ENCODE results near the gene GRK5. TPM values are rescaled to one million over a fixed set of nuclear protein-coding genes. Genes with fewer than 3 reads are reported as not detected.

The GRK5 gene
- total RNA-seq, 6 experiments from 2014 or later, result 5.9 to 11.5 (median 7.9) TPM

- intact Hi-C loops (cut with DNase I), result no loop called here
- TF ChIP-seq CTCF (IDR thresholded peaks at IDR 0.05) (no peak), POLR2A (IDR thresholded peaks at IDR 0.05) (no peak)
Observed at GRCh38 chr10:119319161-119319919, 112.0 kb downstream of the GRK5 start.

GRCh38 chr10:119319920-119320258 lies 112.5 kb downstream of the GRK5 start:
- no peaks in the 10 kb centered on the region for H3K9me3 ChIP-seq
- 81% methylated on average over 3 of the region's 3 CpGs for WGBS (ENCODE audit: insufficient coverage, low coverage, low lambda C conversion rate, missing lambda C conversion rate)
- H3K27ac ChIP-seq, result no peak overlapping the region
- no peak overlapping the region for H3K4me3 ChIP-seq
- intact Hi-C loops (cut with DNase I), result no loop called here
- peaks cover 0 to 25% (median 8%) of the 10 kb centered on the region in 4 donors for H3K4me1 ChIP-seq
- no peak for TF ChIP-seq CTCF (IDR thresholded peaks at IDR 0.05)
- no peak for TF ChIP-seq POLR2A (IDR thresholded peaks at IDR 0.05)
- no peaks in the 10 kb centered on the region for H3K36me3 ChIP-seq
- ATAC-seq (no peak), DNase-seq (no peak)
- H3K27me3 ChIP-seq, result no peaks in the 10 kb centered on the region

More at GRCh38 chr10:119319161-119319919, 112.0 kb downstream of the GRK5 start:
- ATAC-seq, result no peak
- H3K4me1 ChIP-seq, result peaks cover 0 to 25% (median 8%) of the 10 kb centered on the region in 4 donors
- WGBS (ENCODE audit: insufficient coverage, low coverage, low lambda C conversion rate, missing lambda C conversion rate), result 67% methylated on average over 7 of the region's 16 CpGs
- no peaks in the 10 kb centered on the region for H3K9me3 ChIP-seq
- H3K4me3 ChIP-seq, result no peak overlapping the region
- no peaks in the 10 kb centered on the region for H3K27me3 ChIP-seq
- H3K36me3 ChIP-seq, result no peaks in the 10 kb centered on the region
- H3K27ac ChIP-seq, result no peak overlapping the region
- DNase-seq, result no peak

GRCh38 chr10:119320981-119321380 lies 113.6 kb downstream of the GRK5 start:
- intact Hi-C loops (cut with DNase I), result no loop called here
- Histone ChIP-seq H3K4me3 (no peak overlapping the region), H3K4me1 (peaks cover 0 to 25% (median 8%) of the 10 kb centered on the region in 4 donors), H3K9me3 (no peaks in the 10 kb centered on the region), H3K27me3 (no peaks in the 10 kb centered on the region), H3K36me3 (no peaks in the 10 kb centered on the region), H3K27ac (no peak overlapping the region)
- ATAC-seq, result no peak
- TF ChIP-seq CTCF (IDR thresholded peaks at IDR 0.05) (no peak), POLR2A (IDR thresholded peaks at IDR 0.05) (no peak)
- no peak for DNase-seq
- 24% methylated on average over 3 of the region's 6 CpGs for WGBS (ENCODE audit: insufficient coverage, low coverage, low lambda C conversion rate, missing lambda C conversion rate)

GRCh38 chr10:119323085-119324016 lies 116.0 kb downstream of the GRK5 start:
- no peak for TF ChIP-seq CTCF (IDR thresholded peaks at IDR 0.05)
- TF ChIP-seq POLR2A (IDR thresholded peaks at IDR 0.05), result no peak
- Histone ChIP-seq H3K4me1 (peaks cover 0 to 15% (median 3%) of the 10 kb centered on the region in 4 donors), H3K27ac (peak overlapping the region in 2 of 3 donors; percentile 14 to 49), H3K36me3 (no peaks in the 10 kb centered on the region), H3K9me3 (no peaks in the 10 kb centered on the region), H3K27me3 (no peaks in the 10 kb centered on the region), H3K4me3 (no peak overlapping the region)
- intact Hi-C loops (cut with DNase I), result no loop called here
- ATAC-seq (peak; percentile 82 to 92 (median 90)), DNase-seq (no peak)
- WGBS (ENCODE audit: insufficient coverage, low coverage, low lambda C conversion rate, missing lambda C conversion rate), result 50% methylated on average over 10 of the region's 16 CpGs

Measured in right lobe of liver (tissue), 6 donors.